ENCODE results near the gene FRS2.
A peak's percentile ranks its signal among the peaks of the same experiment; 100 is the strongest.

FRS2 gene

DNA sequence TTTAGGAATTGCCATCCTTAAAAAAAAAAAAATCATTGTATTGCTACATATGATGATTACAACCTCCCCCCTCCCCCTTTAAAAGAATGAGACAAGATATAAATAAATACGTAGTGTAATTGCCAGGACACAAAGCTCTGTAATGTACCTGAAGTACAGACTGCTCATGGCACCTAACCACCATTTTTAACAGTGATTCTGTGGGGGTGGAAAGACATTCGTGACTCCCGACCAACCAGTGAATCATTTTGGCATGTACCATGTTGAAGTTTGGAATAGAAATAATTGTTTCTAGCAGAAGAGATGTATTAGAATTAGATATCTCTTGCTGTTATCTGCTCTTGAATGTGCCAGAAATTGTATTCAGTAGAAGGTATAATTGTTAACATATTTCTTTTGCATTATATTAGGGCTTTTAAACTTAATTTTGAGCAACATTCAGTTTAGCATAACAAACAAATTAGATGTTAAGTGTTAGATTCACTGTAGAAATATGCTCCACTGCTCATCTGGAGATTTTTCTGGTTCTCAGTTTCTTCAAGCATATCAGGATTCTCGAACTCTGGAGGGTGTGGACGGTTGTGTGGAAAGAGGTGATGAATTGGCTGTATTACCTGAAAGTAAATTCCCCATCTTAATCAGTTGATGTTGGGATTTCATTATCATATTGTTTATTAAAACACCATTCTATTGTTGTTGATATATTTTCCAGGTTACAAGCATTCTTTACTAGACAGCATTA lies 31.1 kb downstream of the FRS2 start:
- Histone ChIP-seq H3K4me3 (ENCODE audit: severe bottlenecking) (no peak overlapping the region), H3K4me1 (ENCODE audit: insufficient read depth, poor library complexity, severe bottlenecking) (peaks cover 40% of the 10 kb centered on the region), H3K27me3 (ENCODE audit: insufficient read depth, poor library complexity, severe bottlenecking) (no peaks in the 10 kb centered on the region), H3K9me3 (ENCODE audit: severe bottlenecking) (no peaks in the 10 kb centered on the region), H3K36me3 (ENCODE audit: low read depth) (no peaks in the 10 kb centered on the region), H3K27ac (ENCODE audit: poor library complexity, severe bottlenecking) (peak overlapping the region; percentile 76)
- ATAC-seq (ENCODE audit: low read depth), result no peak
- TF ChIP-seq CTCF (IDR thresholded peaks at IDR 0.05; ENCODE audit: poor library complexity, severe bottlenecking), result no peak
- no peak for DNase-seq (ENCODE audit: low spot score)

DNA sequence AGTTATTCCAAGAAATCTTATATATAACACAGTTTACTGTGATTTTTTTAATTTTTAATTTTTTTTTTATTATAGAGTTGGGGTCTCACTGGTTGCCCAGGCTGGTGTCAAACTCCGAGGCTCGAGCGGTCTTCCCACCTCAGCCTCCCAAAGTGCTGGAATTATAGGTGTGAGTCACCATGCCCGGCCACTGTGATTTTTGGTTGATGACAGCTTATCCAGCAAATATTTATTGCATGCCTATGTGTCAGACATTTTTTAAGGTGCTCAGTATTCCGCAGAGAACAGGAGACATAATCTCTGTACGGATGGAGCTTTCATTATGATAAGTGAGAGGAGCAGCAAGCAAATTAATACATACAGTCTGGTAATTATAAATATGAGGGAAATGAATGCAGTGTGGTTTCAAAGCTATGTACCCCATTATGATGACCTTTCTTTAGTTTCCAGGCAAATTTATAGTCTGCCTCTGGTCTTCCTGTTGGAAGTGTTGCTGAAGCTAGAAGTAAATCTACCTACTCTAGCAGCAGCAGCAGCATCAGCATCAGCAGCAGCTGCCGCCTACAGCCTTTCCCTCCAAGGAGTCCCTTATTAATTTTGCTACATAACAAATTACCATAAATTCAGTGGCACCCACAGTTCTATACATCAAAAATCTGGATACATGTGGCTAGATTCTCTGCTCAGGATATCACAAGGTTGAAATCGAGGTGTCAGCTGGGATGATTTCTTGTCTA lies 32.3 kb downstream of the FRS2 start:
- Histone ChIP-seq H3K4me1 (ENCODE audit: insufficient read depth, poor library complexity, severe bottlenecking) (peaks cover 43% of the 10 kb centered on the region), H3K36me3 (ENCODE audit: low read depth) (peaks cover 6% of the 10 kb centered on the region), H3K27me3 (ENCODE audit: insufficient read depth, poor library complexity, severe bottlenecking) (no peaks in the 10 kb centered on the region), H3K9me3 (ENCODE audit: severe bottlenecking) (no peaks in the 10 kb centered on the region), H3K27ac (ENCODE audit: poor library complexity, severe bottlenecking) (peak overlapping the region; percentile 76), H3K4me3 (ENCODE audit: severe bottlenecking) (no peak overlapping the region)
- peak; percentile 89 for ATAC-seq (ENCODE audit: low read depth)
- DNase-seq (ENCODE audit: low spot score), result peak; percentile 72
- TF ChIP-seq CTCF (IDR thresholded peaks at IDR 0.05; ENCODE audit: poor library complexity, severe bottlenecking), result no peak

- no peak for TF ChIP-seq CTCF (IDR thresholded peaks at IDR 0.05; ENCODE audit: poor library complexity, severe bottlenecking)
- Histone ChIP-seq H3K4me1 (ENCODE audit: insufficient read depth, poor library complexity, severe bottlenecking) (peaks cover 21% of the 10 kb centered on the region), H3K27me3 (ENCODE audit: insufficient read depth, poor library complexity, severe bottlenecking) (no peaks in the 10 kb centered on the region), H3K9me3 (ENCODE audit: severe bottlenecking) (no peaks in the 10 kb centered on the region), H3K36me3 (ENCODE audit: low read depth) (peaks cover 7% of the 10 kb centered on the region), H3K4me3 (ENCODE audit: severe bottlenecking) (no peak overlapping the region), H3K27ac (ENCODE audit: poor library complexity, severe bottlenecking) (no peak overlapping the region)
- ATAC-seq (ENCODE audit: low read depth) (no peak), DNase-seq (ENCODE audit: low spot score) (no peak)
Observed at GRCh38 chr12:69508091-69508490, 37.9 kb downstream of the FRS2 start.

DNA sequence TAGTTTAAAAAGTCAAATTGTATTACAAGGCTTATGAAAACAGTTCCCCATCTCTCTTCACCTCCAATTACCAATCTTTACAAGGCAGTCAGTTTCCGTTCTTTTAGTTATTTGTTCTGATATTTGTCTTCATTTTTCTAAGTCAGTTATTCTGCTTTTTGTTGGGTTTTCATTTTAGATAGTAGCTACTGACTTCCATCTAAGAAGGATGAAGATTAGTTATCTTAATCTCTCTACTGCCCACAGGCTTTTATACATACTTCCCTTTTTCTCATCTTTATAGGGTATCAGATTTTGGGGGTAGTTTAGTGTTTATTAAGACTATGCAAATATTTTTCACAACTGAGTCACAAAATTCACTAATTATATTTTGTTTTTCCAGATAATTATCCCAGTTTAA lies 38.4 kb downstream of the FRS2 start:
- peaks cover 7% of the 10 kb centered on the region for H3K36me3 ChIP-seq (ENCODE audit: low read depth)
- H3K4me3 ChIP-seq (ENCODE audit: severe bottlenecking), result no peak overlapping the region
- H3K9me3 ChIP-seq (ENCODE audit: severe bottlenecking), result no peaks in the 10 kb centered on the region
- no peak for DNase-seq (ENCODE audit: low spot score)
- no peak for TF ChIP-seq CTCF (IDR thresholded peaks at IDR 0.05; ENCODE audit: poor library complexity, severe bottlenecking)
- peaks cover 22% of the 10 kb centered on the region for H3K4me1 ChIP-seq (ENCODE audit: insufficient read depth, poor library complexity, severe bottlenecking)
- no peak for ATAC-seq (ENCODE audit: low read depth)
- no peaks in the 10 kb centered on the region for H3K27me3 ChIP-seq (ENCODE audit: insufficient read depth, poor library complexity, severe bottlenecking)
- H3K27ac ChIP-seq (ENCODE audit: poor library complexity, severe bottlenecking), result peak overlapping the region; percentile 0
